Colon (tissue), 2 donors: ENCODE measurements around the gene ELMO1.

ENCODE experiments used
- FAIRE-seq: peaks from 2 replicates; lab custom pipeline; 2012; peaks lifted over from hg19 to GRCh38; lab: Jason Lieb, UNC
- donor health status: control.
- donor health status: control.

ELMO1 gene

GRCh38 chr7:37216156-37216852, 232.4 kb downstream of the ELMO1 start:
- FAIRE-seq = no peak

GRCh38 chr7:37215290-37215923, 233.3 kb downstream of the ELMO1 start:
- FAIRE-seq = no peak

GRCh38 chr7:37212556-37212955, 236.1 kb downstream of the ELMO1 start:
- no peak for FAIRE-seq

- no peak for FAIRE-seq
Observed at GRCh38 chr7:37212051-37212450, 236.6 kb downstream of the ELMO1 start.

- no peak for FAIRE-seq
Observed at GRCh38 chr7:37211097-37211880, 237.4 kb downstream of the ELMO1 start.

- FAIRE-seq = no peak
Observed at GRCh38 chr7:37209195-37209594, 239.5 kb downstream of the ELMO1 start.

GRCh38 chr7:37208528-37208927, 240.1 kb downstream of the ELMO1 start:
- FAIRE-seq = no peak

GRCh38 chr7:37206192-37206591, 242.5 kb downstream of the ELMO1 start:
- no peak for FAIRE-seq

- FAIRE-seq = no peak
Observed at GRCh38 chr7:37205451-37205850, 243.2 kb downstream of the ELMO1 start.

- FAIRE-seq = no peak
Observed at GRCh38 chr7:37201876-37202198, 246.8 kb downstream of the ELMO1 start.

GRCh38 chr7:37201003-37201875, 247.4 kb downstream of the ELMO1 start:
- no peak for FAIRE-seq

GRCh38 chr7:37198906-37199485, 249.7 kb downstream of the ELMO1 start:
- FAIRE-seq = no peak

GRCh38 chr7:37198041-37198905, 250.4 kb downstream of the ELMO1 start:
- FAIRE-seq = no peak

- FAIRE-seq = no peak
Observed at GRCh38 chr7:37197108-37197507, 251.6 kb downstream of the ELMO1 start.

- FAIRE-seq = no peak
Observed at GRCh38 chr7:37196676-37197075, 252.0 kb downstream of the ELMO1 start.

- FAIRE-seq = no peak
Observed at GRCh38 chr7:37195388-37195787, 253.3 kb downstream of the ELMO1 start.

GRCh38 chr7:37194943-37195342, 253.7 kb downstream of the ELMO1 start:
- no peak for FAIRE-seq

- FAIRE-seq = no peak
Observed at GRCh38 chr7:37193775-37194135, 254.9 kb downstream of the ELMO1 start.

- FAIRE-seq = no peak
Observed at GRCh38 chr7:37193087-37193774, 255.4 kb downstream of the ELMO1 start.

- no peak for FAIRE-seq
Observed at GRCh38 chr7:37191797-37192196, 256.9 kb downstream of the ELMO1 start.
